ENCODE data around the gene RAB7B.

DNA sequence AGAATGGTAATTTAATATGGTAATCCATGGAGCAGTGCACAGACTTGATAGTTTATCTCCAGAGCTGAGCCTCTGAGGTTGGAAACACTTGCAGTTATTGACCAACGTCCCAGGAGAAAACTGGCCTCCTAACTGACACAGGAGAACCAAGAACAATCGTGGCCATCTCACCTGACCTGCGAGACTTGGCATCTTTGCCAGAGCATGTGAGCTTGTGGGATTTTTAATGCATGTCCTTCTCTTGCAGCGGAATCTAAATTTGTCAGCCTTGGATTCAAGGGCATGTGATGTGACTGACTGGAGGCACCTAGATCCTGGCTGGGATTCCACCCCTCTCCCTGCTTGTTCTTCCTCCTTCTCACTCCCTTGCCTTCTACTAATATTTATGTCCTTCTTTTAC is 32.1 kb downstream of the RAB7B start:
- TF ChIP-seq, protein P1, sequence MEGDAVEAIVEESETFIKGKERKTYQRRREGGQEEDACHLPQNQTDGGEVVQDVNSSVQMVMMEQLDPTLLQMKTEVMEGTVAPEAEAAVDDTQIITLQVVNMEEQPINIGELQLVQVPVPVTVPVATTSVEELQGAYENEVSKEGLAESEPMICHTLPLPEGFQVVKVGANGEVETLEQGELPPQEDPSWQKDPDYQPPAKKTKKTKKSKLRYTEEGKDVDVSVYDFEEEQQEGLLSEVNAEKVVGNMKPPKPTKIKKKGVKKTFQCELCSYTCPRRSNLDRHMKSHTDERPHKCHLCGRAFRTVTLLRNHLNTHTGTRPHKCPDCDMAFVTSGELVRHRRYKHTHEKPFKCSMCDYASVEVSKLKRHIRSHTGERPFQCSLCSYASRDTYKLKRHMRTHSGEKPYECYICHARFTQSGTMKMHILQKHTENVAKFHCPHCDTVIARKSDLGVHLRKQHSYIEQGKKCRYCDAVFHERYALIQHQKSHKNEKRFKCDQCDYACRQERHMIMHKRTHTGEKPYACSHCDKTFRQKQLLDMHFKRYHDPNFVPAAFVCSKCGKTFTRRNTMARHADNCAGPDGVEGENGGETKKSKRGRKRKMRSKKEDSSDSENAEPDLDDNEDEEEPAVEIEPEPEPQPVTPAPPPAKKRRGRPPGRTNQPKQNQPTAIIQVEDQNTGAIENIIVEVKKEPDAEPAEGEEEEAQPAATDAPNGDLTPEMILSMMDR (IDR thresholded peaks at IDR 0.05), result no peak
- TF ChIP-seq POLR2A (IDR thresholded peaks at IDR 0.05) (no peak), EP300 (IDR thresholded peaks at IDR 0.05) (no peak)
